ENCODE measurements around the gene SAMD8.

- peak; percentile 86 to 93 (median 88) for TF ChIP-seq CTCF (IDR thresholded peaks at IDR 0.05)
- TF ChIP-seq POLR2A (IDR thresholded peaks at IDR 0.05): no peak
Measured at GRCh38 chr10:75230600-75231038, 119.2 kb downstream of the SAMD8 start.

Measured in thyroid gland (tissue), 4 donors.